Endometrial microvascular endothelial cells (primary cell): Measurements from ENCODE around the gene TMEM196. TPM values are rescaled to one million over a fixed set of nuclear protein-coding genes. Genes with fewer than 3 reads are reported as not detected.

Source experiments
- in situ Hi-C: cut with HindIII; loops from 2 replicates; pipeline ENCODE4 v1.10.0; 2017; ENCODE audit warnings: low sequenced_read_pairs, low pct_unique_long_range_greater_than_20kb; ENCODE audit errors: inconsistent ontology term
- total RNA-seq: library from RNA; depleted of rRNA; stranded (reverse); fragments of >200 nt; gene quantifications from one replicate; pipeline ENCODE4 v1.2.3, GENCODE V29; 2015; ENCODE audit errors: inconsistent ontology term

The TMEM196 gene
- total RNA-seq = not detected

GRCh38 chr7:19772841-19773760 lies at the start of gene TMEM196:
TMEM196 (minus strand) TSS chr7:19773617; CDS start chr7:19772696, 921 bp downstream.
- in situ Hi-C loops = loop anchor here (25.0 kb wide), 1 partner anchor 814 kb away; no protein-coding TSS in a partner anchor

- in situ Hi-C loops = no loop called here
Observed at GRCh38 chr7:19816128-19816527, 42.7 kb upstream of the TMEM196 start.

GRCh38 chr7:19815546-19815945 lies 42.1 kb upstream of the TMEM196 start:
- in situ Hi-C loops = no loop called here

- in situ Hi-C loops = no loop called here
Observed at GRCh38 chr7:19814776-19815175, 41.4 kb upstream of the TMEM196 start.

- in situ Hi-C loops = no loop called here
Observed at GRCh38 chr7:19811386-19811785, 38.0 kb upstream of the TMEM196 start.

GRCh38 chr7:19798986-19799385 lies 25.6 kb upstream of the TMEM196 start:
- in situ Hi-C loops = no loop called here

GRCh38 chr7:19783541-19783940 lies 10.1 kb upstream of the TMEM196 start:
- in situ Hi-C loops = no loop called here

- in situ Hi-C loops = no loop called here
Observed at GRCh38 chr7:19776981-19777380, 3.6 kb upstream of the TMEM196 start.

GRCh38 chr7:19775578-19775977 lies 2.2 kb upstream of the TMEM196 start:
- in situ Hi-C loops = no loop called here

- in situ Hi-C loops = loop anchor here (25.0 kb wide), 1 partner anchor 815 kb away; no protein-coding TSS in a partner anchor
Observed at GRCh38 chr7:19772306-19772705, 1.1 kb downstream of the TMEM196 start.

- in situ Hi-C loops = loop anchor here (25.0 kb wide), 1 partner anchor 825 kb away; no protein-coding TSS in a partner anchor
Observed at GRCh38 chr7:19762631-19763030, 10.8 kb downstream of the TMEM196 start.

- in situ Hi-C loops = loop anchor here (25.0 kb wide), 1 partner anchor 833 kb away; no protein-coding TSS in a partner anchor
Observed at GRCh38 chr7:19754521-19755116, 18.8 kb downstream of the TMEM196 start.

- in situ Hi-C loops = loop anchor here (25.0 kb wide), 1 partner anchor 835 kb away; no protein-coding TSS in a partner anchor
Observed at GRCh38 chr7:19752020-19752419, 21.4 kb downstream of the TMEM196 start.

GRCh38 chr7:19749658-19750057 lies 23.8 kb downstream of the TMEM196 start:
- in situ Hi-C loops = loop anchor here (25.0 kb wide), 1 partner anchor 838 kb away; no protein-coding TSS in a partner anchor

- in situ Hi-C loops = no loop called here
Observed at GRCh38 chr7:19747740-19748339, 25.6 kb downstream of the TMEM196 start.

- in situ Hi-C loops = no loop called here
Observed at GRCh38 chr7:19744075-19744474, 29.3 kb downstream of the TMEM196 start.

GRCh38 chr7:19728716-19729115 lies 44.7 kb downstream of the TMEM196 start:
- in situ Hi-C loops = no loop called here

GRCh38 chr7:19725770-19726169 lies 47.6 kb downstream of the TMEM196 start:
- in situ Hi-C loops = no loop called here

- in situ Hi-C loops = no loop called here
Observed at GRCh38 chr7:19715499-19715898, 57.9 kb downstream of the TMEM196 start.
